Hematopoietic multipotent progenitor cell treated with erythropoietin and hydrocortisone succinate and interleukin-3 and kit ligand, for 6 days (in vitro differentiated cells): Measurements from ENCODE around the gene MPPED2.
"Not testable (repeated sequence)": the region's sequence is repeated elsewhere in the genome, so short reads cannot be mapped to it uniquely, and the experiment has no call there.

Experiments used
- DNase-seq: peaks from one replicate; pipeline ENCODE4 v3.0.0-alpha.2; 2015

The MPPED2 gene

DNA sequence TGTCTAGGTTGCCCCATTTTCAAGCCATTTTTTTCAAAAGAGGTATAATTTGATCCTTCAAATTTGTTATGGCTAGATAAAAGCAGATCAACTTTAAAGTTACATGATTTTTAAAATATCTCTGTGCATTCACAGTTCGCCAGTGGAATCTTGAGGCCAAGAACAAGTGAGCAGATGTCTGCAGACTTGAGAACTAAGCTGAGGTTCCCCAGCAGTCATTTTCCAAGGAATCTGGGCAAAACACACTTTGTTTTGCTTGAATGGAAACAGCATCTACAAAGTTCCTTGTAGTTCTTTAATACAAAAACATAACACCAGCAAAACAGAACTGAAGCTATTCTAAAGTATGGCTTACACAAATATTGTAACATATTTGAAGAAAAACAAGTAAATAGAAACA, 7.7 kb downstream of the MPPED2 start:
- DNase-seq = no peak

DNA sequence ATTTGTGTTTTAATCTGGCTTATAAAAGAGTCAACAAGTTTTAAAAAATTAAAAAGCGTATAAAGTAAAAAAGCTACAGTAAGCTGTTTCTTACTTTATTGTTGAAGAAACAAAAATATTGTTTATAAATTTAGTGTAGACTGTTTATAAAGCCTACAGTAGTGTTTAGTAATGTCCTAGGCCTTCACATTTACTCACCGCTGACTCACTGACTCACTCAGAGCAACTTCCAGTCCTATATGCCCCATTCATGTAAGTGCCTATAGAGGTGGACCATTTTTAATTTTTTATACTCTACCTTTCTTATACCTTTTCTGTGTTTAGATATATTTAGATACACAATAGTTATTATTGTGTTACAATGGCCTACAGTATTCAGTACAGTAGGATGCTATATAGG, 12.2 kb downstream of the MPPED2 start:
- no peak for DNase-seq

DNA sequence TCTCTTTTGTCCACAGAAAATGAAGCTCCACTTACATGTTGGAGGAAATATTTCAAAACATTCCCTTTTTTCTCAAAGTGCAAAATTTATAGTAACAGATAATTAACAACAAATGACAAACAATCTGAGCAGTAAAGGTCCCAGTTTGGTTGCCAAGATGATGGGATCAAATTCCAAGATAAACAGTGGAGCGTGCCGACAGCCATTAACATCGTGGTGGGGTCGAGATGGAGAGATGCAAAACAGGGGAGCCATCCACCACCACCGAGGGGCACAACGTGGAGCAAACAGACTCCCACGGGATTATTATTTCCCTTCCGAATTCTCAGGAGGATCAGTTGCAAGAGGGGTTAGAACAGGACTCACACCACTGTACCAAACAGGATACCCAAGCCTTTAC, 17.2 kb downstream of the MPPED2 start:
- no peak for DNase-seq

DNA sequence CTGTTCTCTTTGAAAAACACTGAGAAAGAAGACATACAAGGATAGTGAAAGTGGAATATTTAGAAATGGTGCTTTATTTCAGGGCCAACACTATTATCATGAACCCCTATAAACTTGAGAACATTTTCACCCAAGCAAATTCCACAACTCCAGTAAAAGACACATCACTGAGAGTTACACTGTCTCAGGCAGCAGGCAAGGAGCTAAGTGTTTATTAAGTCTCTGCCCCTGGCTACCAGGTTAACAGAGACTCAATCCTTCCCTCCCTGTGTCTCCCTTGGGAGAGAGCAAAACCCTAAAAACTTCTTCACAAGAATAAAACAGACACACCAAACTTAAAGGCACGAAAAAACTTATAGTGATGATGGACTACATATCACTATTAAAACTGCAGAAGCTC, 18.5 kb downstream of the MPPED2 start:
- DNase-seq = no peak

DNA sequence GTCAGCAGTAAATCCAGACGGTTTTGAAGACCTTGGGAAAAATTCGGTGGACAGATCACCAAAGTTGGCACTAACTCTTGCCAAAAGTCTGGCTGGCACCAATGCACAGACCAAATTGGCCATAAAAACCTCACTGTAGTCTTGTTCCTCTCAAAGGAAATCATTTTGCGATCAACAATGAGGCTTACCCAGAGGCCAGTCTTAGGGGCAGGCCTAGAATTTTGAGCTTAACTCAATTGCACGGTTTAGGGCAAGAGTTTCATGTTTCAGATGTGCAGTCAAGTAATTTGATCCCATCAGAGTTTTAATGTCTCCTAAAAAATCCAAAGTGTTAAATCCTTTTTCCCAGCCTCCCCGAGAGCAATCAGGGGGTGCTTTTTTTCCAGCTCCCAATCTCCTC, 19.0 kb downstream of the MPPED2 start:
- no peak for DNase-seq

DNA sequence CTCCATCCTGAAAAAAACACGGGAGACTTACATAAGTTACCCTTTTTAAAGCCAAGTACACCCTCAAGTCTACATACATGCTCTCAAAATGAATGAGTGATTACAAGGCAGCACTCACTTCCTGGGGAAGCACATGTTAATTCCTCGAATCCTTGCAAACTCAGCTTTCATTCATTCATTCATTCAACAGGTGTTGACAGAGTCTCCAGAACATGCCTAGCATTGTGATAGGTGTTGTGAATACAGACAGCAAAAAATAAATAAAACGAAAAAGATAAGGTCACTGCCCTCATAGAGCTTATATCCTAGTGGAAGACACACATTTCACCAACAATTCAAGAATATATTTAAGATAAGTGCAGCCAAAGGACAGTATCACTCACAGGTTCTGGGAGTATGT, 19.7 kb downstream of the MPPED2 start:
- DNase-seq = no peak

DNA sequence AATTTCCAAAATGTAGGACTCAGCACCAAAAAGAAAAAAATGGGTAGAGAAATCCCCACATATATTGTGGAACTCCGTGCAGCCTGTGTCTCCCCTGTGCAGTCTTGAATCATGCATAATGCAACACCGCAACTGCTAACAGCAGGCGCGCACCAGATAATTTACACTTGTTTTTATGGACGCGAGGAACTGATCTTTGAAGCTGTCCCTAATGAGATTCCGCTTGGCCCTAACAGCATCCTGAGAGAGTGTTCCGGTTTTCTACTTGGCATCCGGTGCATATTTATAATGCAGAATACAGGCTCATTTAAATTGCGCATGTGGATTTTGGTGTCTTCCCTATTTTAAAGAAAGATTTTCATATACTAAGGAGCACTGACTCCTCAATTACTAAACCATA, 21.1 kb downstream of the MPPED2 start:
- no peak for DNase-seq

DNA sequence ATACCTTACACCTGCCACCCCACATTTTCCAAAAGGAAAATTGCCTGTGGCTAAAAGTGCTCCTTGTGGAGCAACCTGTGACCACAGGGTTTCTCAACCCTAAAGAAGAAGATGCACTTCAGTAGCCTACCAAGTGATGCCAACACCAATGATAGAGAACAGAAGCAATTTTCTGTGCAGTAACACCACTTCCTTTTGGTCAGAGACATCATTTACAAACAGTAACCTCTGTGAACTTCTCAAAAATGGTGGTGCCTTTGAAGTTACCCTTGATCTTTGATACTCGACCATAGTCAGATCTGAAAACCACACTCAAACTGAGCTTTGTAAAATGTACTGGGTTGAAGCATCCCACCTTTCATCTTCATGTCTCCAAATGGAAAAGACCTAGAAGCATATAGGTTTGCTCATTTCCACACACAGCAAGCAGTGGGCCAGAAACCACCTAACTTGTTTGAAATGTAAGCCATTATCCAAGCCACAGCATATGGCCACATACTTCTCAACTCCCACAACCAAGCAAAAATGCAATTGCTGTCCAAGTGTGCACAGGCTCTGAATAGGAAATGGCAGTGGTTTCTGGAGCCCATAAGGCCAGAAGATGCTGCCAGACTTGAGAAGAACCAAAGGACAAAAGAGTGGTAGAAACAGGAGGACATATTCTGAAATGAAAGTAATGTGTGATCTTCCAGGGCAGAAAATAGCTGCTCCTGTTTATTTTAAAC, 24.3 kb downstream of the MPPED2 start:
- no peak for DNase-seq

DNA sequence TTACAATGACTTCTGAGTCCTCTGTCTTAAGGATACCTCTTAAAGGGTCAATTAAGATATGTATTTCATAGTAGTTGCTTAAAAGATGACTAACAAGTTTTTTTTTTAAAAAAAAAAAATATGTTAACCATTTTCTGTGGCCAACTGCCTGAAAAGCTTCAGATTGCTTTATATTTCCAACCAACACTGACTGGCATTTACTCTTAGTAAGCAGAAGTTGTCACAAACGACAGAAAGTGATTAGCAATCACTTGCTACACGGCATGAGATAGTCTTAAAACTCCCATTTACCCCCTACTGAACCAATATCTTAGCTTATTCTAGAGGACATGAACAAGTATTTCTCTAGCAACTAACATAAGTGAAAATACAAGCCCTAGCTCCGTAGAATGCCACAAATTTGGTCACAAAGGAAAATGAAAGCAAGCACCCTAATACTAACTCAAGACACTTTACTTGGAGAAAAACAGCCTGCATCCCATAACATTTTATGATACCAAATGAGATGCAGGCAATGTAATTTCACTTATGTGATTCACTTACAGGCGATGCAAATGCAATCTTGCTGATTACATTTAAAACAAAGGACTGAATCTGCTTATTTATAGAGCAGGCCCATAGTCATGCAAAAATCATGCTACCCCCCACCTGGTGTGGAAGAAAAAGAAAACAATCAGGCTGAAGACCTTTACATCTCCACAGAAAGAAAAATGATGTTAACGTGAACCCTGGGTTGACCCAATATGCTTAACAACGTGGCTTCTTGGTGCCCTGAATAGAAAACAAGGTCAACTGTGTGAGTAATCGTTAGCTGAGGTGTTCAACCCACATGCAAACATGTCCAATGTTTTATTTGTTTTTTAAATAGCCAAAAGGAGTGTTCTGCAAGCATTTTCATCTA, 25.7 kb downstream of the MPPED2 start:
- no peak for DNase-seq

DNA sequence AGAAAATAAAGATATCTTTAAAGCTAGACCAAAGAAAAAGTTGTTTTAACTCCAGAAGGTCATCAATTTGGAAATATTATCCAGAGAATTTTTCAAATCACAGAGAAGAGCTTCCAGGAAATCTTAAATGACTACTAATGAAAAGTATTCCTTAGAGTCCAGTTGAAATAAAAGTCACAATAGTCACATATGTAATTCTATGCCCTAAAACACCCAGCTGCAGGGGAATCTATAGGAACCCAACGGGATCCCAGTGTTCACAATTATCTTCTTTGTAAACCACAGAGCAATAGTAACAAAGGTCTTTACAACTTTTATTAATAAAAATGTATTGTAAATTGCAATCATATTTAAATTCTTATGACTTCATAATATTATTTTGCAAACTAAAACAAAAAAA, 27.1 kb downstream of the MPPED2 start:
- no peak for DNase-seq

DNA sequence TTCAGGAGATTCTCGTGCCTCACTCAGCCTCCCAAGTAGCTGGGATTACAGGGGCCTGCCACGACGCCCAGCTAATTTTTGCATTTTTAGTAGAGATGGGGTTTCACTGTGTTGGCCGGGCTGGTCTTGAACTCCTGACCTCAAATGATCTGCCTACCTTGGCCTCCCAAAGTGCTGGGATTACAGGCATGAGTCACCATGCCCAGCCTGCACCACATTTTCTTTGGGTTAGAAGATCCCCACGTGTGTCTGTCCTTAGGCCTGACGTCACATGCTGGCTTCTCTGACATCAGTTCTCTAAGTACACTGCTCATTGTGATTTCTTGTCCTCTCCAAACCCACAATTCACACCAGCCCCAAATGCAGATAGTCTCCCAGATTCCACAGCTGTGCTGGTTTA, 31.6 kb downstream of the MPPED2 start:
- not testable (repeated sequence) for DNase-seq

DNA sequence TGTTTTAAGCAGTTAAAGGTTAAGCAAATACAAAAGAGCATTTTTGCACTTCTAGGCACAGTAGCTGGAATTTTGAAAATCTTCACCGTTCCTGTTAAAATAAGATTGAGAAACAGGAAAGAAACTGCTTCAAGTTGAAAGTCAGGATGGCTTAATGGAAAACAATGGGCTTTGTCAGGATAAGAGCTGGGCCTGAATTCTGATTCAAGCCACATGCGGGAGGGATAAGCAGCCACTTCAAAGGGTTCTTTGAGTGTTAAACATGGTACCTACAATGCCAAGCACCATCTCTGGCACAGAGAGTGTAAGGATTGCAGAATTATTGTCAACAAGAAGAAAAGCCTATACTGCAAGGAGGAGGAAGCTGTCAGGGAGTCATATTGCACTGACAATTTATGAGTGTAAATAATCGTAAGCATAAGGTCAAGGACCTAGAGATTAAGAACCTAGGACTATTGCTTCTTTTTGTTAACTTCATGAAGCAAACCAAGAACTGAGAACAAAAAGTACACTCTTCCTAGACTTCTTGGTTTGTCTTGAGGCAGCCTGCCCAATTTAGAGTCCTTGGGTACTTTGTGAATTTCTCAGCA, 32.5 kb downstream of the MPPED2 start:
- DNase-seq = no peak

DNA sequence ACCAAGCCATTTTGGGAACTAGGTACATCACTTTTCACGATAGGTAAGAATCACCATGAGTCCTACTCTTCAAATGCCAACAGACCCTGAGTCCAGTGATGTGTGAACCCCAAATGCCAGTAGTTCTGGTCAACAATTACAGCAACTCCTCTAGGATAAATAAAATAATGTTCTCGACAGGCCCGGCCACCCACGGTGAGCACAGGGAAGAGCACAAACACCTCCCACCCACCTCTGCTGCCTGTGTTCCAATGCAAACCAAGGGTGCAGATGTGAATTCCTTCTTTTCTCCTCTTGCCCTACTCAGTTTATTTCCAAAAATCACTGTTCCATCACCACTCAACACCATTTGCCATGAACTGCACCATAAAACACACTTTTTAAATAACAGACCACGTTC, 33.3 kb downstream of the MPPED2 start:
- no peak for DNase-seq

DNA sequence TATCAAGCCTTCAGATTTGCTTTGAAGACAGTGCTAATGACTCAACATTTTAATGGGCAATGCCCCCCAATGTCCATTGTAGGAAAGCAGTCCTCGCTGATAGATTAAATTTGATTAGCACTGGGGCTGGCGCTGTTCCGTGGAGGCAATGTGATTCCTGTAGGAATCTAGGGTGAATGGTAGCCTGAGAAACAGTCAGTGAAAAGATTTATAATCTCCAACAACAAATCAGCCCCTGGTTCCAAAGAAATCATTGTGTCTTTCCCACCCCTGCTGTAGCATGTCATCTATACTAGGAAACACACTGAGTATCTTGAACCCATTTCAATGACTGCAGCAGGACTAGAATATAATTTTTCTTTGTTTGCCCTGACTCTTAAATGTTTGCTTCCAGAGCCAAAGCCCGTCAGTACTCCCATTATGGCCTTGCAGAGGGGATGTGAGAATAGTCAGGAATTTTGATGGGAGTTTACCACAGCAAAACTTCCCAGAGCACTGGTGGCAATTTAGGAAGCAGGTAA, 36.1 kb downstream of the MPPED2 start:
- DNase-seq = no peak

DNA sequence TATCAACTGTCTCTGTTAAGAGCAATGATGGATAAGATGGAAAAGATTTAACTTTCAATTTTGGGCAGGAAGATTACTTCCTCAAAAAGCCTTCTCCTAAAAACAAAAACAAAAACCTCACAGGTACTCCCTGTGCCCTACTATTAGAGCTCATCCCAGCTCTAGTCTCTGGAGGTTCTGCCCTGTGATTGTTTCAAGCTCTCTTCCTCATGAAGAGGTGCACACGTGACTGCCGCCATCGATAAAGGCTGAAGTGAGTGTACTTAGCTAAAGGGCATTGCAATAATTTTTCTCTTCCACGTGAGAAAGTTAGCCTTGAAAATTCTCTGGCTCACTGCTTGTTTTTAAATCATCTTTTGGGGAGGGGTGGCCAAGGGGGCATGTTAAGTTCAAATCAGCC, 36.6 kb downstream of the MPPED2 start:
- DNase-seq = no peak

DNA sequence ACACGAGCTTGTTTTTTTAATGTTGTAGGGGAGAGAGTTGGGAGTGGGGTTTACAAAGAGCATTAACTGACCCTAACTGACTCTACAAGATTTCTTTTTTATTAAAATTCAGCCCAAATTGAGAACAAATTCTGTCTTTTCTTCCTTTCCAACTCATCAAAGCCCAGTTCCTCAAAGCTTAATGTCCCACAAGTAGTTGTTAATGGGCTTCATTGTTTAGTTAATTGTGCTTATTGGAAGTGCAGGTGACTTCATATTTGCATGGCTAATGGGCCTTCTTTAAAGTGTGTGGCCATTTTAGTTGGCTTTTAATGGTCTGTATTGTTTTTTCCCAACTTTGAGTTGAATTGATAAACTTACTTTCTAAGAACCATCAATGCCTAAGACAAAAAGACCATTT, 39.8 kb downstream of the MPPED2 start:
- DNase-seq = no peak

DNA sequence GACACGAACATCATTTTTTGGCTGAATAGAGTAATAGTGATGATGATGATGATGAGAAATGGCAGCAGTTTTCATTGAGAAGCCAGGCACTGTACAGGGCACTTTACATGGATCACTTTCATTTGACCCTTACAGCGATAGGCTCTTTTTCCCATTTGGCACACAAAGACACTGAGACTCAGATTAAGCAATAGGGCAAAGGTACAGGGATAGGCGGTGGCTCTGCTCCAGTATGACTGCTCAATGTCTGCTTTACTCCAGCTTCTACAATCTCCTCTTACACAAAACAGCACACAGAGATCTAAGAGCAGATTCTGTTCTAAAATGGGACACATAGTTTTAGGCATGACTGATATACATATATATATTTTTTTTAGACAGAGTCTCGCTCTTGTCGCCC, 40.6 kb downstream of the MPPED2 start:
- no peak for DNase-seq

DNA sequence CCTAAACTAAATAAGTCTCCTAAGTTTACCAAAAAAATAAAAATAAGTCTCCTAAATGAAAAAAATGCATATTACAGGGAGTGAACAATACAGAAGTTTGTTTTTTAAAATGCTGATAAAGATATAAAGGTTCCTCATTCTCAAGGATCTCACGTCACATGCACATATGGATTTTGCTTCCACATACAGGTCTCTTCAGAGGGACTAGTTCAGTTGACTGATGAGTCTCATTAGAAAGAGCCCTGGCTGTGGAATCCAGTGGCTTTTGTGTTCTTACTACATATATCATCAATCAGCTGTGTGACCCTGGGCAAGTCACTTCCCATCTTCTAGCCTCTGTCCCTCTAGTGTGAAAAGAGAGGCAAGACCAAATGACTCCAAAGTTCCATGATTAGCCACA, 43.1 kb downstream of the MPPED2 start:
- no peak for DNase-seq

DNA sequence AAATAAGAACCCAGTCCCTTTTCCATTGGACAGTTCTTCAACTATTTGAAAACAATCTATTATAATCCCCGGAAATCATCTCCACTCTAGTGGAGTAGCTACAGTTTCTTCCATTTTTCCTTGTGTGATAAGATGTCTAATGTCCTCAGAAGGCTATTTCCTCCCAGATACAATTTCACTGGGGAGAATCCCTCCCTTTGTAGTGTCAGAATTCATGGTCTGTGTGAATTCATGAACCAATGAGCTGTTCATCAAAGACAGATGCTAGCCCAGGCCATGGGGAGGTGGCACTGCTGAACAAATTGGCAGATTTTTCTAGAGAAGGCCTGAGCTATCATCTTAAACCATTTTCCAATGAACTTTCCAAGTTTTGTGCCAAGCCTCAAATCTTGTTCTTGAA, 45.4 kb downstream of the MPPED2 start:
- DNase-seq = no peak

DNA sequence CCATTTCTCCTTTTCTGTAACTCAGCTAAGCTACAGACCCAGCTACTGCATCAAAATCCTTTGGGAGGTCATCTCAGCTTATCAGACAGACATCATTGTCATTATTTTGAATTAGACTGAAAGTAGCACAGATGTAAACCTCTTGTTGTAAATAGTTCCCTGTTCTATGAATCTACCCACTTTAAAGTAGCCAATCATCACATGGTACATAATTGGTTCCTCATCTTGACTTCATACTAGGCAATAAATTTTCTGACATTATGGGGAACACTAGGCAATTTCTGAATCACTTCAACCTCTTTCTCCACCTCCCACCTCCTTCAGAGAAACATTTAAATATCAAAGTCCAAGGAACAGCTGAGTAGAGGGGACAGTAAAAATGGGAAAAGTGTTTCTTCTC, 47.9 kb downstream of the MPPED2 start:
- DNase-seq = no peak

DNA sequence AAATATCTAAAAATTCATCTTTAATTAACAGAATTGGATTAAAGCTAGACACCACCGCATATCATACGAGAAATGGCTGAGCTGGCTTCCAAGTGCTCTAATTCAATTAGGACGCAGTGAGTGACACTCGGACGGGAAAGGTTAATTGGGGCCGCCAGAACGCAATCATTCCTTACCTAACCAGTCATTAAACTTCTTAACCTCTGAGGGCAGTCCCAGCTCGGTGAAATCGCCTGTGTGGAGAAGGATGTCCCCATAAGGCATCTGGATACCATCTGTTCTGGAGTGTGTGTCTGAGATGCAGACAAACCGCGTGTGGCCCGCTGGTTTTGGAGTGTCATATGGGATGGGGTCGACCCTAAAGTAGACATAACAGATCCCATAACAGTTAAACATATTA, 50.3 kb downstream of the MPPED2 start:
- DNase-seq = no peak

DNA sequence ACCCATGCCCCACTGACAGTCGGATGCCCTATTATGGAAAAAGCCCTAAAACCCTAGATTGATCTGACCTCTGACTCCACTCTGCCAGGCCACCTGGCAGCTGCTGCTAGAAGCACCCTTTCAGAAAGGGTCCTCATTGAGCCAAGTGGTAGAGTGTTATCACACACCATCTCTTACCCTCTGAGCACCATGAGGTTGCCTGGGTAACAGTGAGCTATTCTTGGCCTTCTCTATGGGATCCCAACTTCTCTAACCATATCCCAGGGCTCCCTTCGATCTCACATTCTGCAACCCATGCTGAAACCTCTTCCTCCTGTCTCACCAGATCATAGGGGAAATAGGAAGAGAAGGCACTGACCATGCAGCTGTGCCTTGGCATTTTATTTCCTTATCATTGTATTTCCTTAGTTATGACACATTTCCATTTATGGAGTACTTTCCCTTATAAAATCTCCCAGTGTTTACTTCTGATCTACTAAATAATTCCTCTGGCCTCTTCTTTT, 52.7 kb downstream of the MPPED2 start:
- no peak for DNase-seq

DNA sequence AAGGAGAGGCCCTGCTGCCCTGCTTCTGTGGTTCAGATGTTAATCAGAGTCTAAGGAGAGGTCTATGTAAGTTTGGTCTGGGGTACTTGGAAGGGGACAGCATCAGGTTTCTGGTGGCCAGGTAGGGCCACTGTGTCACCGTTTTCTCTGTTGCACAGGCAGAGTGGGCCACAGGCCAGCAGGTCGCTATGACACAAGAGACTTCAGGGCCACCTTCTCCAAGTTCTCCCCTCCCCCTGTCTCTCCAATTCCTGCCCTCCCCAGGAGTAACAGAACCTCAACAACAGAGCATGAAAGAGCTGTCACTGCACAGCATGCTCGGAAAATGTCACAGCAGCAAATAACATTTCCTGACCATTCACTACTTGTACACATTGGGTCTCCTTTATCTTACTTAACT, 58.6 kb downstream of the MPPED2 start:
- no peak for DNase-seq

DNA sequence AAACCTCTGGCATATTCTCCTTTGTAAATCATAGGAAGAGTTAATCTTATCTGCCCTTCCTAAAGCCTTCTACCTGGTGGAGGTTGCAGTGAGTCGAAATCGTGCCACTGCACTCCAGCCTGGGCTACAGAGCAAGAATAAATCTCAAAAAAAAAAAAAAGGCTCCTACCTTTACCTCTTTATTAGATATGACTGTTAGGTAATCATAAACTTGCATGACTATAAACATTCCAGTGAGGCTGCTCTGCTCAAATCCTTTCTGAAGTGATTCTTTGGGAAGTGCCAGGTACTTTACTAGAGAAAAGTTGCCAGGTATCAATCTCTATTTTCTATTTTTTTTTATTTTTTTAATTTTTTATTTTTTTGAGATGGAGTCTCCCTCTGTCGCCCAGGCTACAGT, 59.6 kb downstream of the MPPED2 start:
- no peak for DNase-seq
